K562 (cell line): ENCODE data around the gene ATG4D. TPM values are rescaled to one million over a fixed set of nuclear protein-coding genes. Genes with fewer than 3 reads are reported as not detected.

Source experiments
- ATF4 ChIP-seq: fragments of 450-650 bp; formaldehyde crosslinking; IDR thresholded peaks from 2 replicates; pipeline ENCODE4 v1.4.0; 2022; ENCODE audit warnings: mild to moderate bottlenecking, moderate library complexity
- CEBPZ ChIP-seq: fragments of 150-350 bp; IDR thresholded peaks from 2 replicates; pipeline ENCODE4 v1.6.1; 2014; ENCODE audit warnings: low read depth, mild to moderate bottlenecking, low read length, borderline replicate concordance
- CHD4 ChIP-seq: fragments of 200-600 bp; sonication (generic); IDR thresholded peaks from 3 replicates; pipeline ENCODE4 v1.6.1; 2012; ENCODE audit warnings: low read depth, mild to moderate bottlenecking, mixed read lengths, low read length, inconsistent platforms; ENCODE audit not compliant: insufficient read depth, insufficient replicate concordance, poor library complexity, severe bottlenecking
- CREBBP ChIP-seq: IDR thresholded peaks from one replicate; pipeline ENCODE4 v1.6.1; 2012; ENCODE audit warnings: low read depth, mild to moderate bottlenecking, control low read depth, inconsistent platforms, low read length
- EZH2 ChIP-seq: IDR thresholded peaks from 2 replicates; pipeline ENCODE4 v1.6.1; 2012; ENCODE audit warnings: low read depth, mild to moderate bottlenecking, inconsistent platforms, low read length, borderline replicate concordance
- HOMEZ ChIP-seq: fragments of 250-450 bp; sonication (Bioruptor Pico); IDR thresholded peaks from 2 replicates; pipeline ENCODE4 v1.4.0; 2020; ENCODE audit warnings: mild to moderate bottlenecking, moderate library complexity
- IRF2 ChIP-seq: sonication (generic); formaldehyde crosslinking; IDR thresholded peaks from 2 replicates; pipeline ENCODE4 v1.8.1; 2022; ENCODE audit warnings: mild to moderate bottlenecking, missing genetic modification reagents
- RBM17 ChIP-seq: fragments of 200-400 bp; formaldehyde crosslinking; IDR thresholded peaks from 2 replicates; pipeline ENCODE4 v1.6.1; 2017; ENCODE audit warnings: low read depth, mild to moderate bottlenecking, low read length, borderline replicate concordance
- RFX5 ChIP-seq: IDR thresholded peaks from 2 replicates; pipeline ENCODE4 v1.6.1; 2011; ENCODE audit warnings: low read depth, mild to moderate bottlenecking, improper control_type of control experiment, low read length
- SAFB ChIP-seq: fragments of 200-400 bp; formaldehyde crosslinking; IDR thresholded peaks from 2 replicates; pipeline ENCODE4 v1.6.1; 2017; ENCODE audit warnings: low read depth, low read length, borderline replicate concordance
- SNRNP70 ChIP-seq: fragments of 200-400 bp; formaldehyde crosslinking; optimal IDR thresholded peaks from 2 replicates; pipeline ENCODE3; 2017; ENCODE audit warnings: low read depth, low read length
- SUPT5H ChIP-seq: fragments of 450-650 bp; IDR thresholded peaks from 2 replicates; pipeline ENCODE4 v1.6.1; 2016
- ZBTB12 ChIP-seq: fragments of 250-450 bp; sonication (Bioruptor Pico); IDR thresholded peaks from 2 replicates; pipeline ENCODE4 v1.4.0; 2020
- ZC3H8 ChIP-seq: fragments of 450-650 bp; IDR thresholded peaks from 2 replicates; pipeline ENCODE4 v1.6.1; 2017
- ZFP91 ChIP-seq: sonication (generic); formaldehyde crosslinking; IDR thresholded peaks from 2 replicates; pipeline ENCODE4 v1.8.0; 2022; ENCODE audit warnings: mild to moderate bottlenecking, missing genetic modification reagents
- ZNF408 ChIP-seq: fragments of 250-450 bp; sonication (Bioruptor Pico); IDR thresholded peaks from 2 replicates; pipeline ENCODE4 v1.4.0; 2020; ENCODE audit warnings: low read depth, mild to moderate bottlenecking, moderate library complexity
- ZNF584 ChIP-seq: fragments of 200-800 bp; sonication (Bioruptor generic); IDR thresholded peaks from 2 replicates; pipeline ENCODE4 v1.6.1; 2016; ENCODE audit warnings: low read depth, mild to moderate bottlenecking, missing genetic modification characterization, missing compliant biosample characterization
- ZNF76 ChIP-seq: fragments of 250-450 bp; sonication (Bioruptor Pico); IDR thresholded peaks from 2 replicates; pipeline ENCODE4 v1.4.0; 2020; ENCODE audit warnings: mild to moderate bottlenecking, moderate library complexity, borderline replicate concordance
- ZZZ3 ChIP-seq: fragments of 450-650 bp; IDR thresholded peaks from 2 replicates; pipeline ENCODE4 v1.6.1; 2016; ENCODE audit warnings: antibody characterized with exemption, mild to moderate bottlenecking, moderate library complexity
- polyA plus RNA-seq, 8 experiments: library from polyadenylated mRNA; depleted of rRNA in 4 of 8; stranded (reverse) in 5 of 8; unstranded in 3 of 8; fragments of >200 nt; fragmentation: Nextera tagmentation in 2 of 8; fragmentation: Illumina TruSeq in 1 of 8; extraction: Ambion mirVana in 2 of 8; extraction: Trizol in 1 of 8; gene quantifications; 2 replicates each; pipeline versions ENCODE4 v1.2.1 to v1.2.3, GENCODE V29; 2011 to 2014; ENCODE audit warnings: inconsistent platforms in 1 of 8, missing spikeins in 1 of 8
- total RNA-seq, 7 experiments: library from RNA; depleted of rRNA in 6 of 7; stranded (reverse); fragments of >200 nt in 6 of 7; fragmentation: Illumina TruSeq in 2 of 7; extraction: Trizol in 2 of 7; gene quantifications; 2 replicates each; pipeline versions ENCODE4 v1.2.1 to v1.2.3, GENCODE V29; 2011 to 2021; ENCODE audit warnings: low replicate concordance in 1 of 7

The ATG4D gene
- total and polyA plus RNA-seq, 9 of the 15 experiments (the other 6 are each of a cell fraction or from before 2014, with no cell fraction given): 0.51 to 66.1 (median 22.9) TPM

- no peak for TF ChIP-seq CHD4
- no peak for TF ChIP-seq ZC3H8
- TF ChIP-seq ZFP91 (CRISPR knock-in tag): no peak
- no peak for TF ChIP-seq ZNF76
- no peak for TF ChIP-seq ATF4 (CRISPR knock-in tag)
- no peak for TF ChIP-seq CREBBP
- no peak for TF ChIP-seq ZBTB12 (CRISPR knock-in tag)
- TF ChIP-seq SNRNP70: no peak
- no peak for TF ChIP-seq EZH2
- TF ChIP-seq ZZZ3: no peak
- TF ChIP-seq HOMEZ (CRISPR knock-in tag): no peak
- no peak for TF ChIP-seq IRF2 (CRISPR knock-in tag)
- 0 out of 2 replicates have a peak, but pooled peaks have one; percentile 16 for TF ChIP-seq ZNF584
- TF ChIP-seq ZNF408: no peak
- no peak for TF ChIP-seq RBM17
- TF ChIP-seq CEBPZ: no peak
- no peak for TF ChIP-seq SAFB
- TF ChIP-seq SUPT5H: peak; percentile 59
- no peak for TF ChIP-seq RFX5
These were observed 40.5 kb upstream of the ATG4D start, which contains the start of gene KEAP1 (continued) for GRCh38 chr19:10503002-10503789.
